Measurements from ENCODE around the gene VGF.

DNA sequence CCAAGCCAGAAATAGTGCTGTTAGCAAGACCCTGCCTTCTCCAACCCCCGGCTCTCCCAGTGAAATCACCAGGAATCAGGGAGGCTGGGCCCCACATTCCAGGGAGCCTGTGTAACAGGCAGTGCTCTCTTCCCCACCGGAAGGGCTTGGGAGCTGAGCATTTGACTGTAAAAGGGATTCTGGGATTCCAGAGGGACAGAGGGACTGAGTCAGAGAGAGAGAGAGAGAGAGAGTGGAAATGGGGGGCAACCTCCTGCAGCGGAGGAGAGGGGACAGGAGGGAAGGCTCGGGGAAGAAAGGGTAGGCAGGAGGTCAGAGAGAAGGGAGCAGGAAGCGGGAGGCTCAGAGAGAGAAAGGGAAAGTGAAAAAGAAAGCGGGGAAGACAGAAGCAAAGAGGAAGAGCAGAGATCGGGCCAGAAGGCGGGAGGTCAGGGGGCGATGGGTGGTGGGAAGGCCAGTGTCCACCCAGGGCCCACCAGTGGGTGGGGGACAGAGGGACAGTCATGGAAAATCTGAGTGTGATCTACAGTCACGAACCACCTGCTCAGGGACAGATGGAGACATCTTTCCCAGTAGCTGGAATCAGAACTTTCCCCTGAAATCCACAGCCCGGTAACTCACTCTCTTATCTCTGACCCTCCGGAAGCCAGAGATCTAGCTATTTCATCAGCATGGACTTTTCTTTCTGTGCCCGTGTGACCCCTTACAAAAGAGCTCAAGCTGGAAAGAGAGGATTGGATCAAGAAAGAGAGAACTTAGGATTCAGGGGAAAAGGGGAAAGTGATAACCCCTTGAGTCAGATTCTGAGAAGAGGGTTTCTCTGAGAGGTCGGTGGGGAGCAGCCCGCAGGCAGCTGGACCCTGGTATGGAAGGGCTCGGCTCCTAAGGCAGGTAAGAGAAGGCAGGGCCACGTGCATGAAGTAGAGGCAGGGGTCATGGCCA, 43.1 kb downstream of the VGF start:
- TF ChIP-seq, protein P1, sequence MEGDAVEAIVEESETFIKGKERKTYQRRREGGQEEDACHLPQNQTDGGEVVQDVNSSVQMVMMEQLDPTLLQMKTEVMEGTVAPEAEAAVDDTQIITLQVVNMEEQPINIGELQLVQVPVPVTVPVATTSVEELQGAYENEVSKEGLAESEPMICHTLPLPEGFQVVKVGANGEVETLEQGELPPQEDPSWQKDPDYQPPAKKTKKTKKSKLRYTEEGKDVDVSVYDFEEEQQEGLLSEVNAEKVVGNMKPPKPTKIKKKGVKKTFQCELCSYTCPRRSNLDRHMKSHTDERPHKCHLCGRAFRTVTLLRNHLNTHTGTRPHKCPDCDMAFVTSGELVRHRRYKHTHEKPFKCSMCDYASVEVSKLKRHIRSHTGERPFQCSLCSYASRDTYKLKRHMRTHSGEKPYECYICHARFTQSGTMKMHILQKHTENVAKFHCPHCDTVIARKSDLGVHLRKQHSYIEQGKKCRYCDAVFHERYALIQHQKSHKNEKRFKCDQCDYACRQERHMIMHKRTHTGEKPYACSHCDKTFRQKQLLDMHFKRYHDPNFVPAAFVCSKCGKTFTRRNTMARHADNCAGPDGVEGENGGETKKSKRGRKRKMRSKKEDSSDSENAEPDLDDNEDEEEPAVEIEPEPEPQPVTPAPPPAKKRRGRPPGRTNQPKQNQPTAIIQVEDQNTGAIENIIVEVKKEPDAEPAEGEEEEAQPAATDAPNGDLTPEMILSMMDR (IDR thresholded peaks at IDR 0.05): no peak
- no peak for TF ChIP-seq POLR2A (IDR thresholded peaks at IDR 0.05)
